GM21786 (cell line): ENCODE results near the gene RPL36A.

ENCODE experiments used
- ATAC-seq: cut with Tn5 transposase; IDR thresholded peaks from one replicate; pipeline ENCODE4 v1.9.1; 2021; ENCODE audit not compliant: unreplicated experiment

Gene RPL36A

DNA sequence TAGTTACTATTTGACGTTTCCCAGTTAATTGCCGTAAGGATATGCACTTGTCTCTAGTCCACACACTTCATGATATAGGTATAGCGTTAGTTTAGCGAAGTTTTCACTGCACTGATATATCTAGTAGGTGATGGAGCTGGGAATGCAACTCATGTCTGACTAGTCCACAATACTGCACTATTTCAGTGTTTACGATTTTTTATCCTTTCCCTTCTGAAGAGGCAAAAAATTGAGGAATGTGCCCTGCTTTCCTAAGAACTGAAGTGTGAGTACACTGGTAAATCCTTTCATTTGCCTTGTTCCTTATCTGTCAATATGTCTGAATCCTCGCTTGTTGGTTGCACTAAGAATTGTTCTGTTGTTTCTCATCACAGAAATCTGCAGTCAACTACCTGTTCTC is 1.0 kb downstream of the RPL36A start:
- no peak for ATAC-seq

DNA sequence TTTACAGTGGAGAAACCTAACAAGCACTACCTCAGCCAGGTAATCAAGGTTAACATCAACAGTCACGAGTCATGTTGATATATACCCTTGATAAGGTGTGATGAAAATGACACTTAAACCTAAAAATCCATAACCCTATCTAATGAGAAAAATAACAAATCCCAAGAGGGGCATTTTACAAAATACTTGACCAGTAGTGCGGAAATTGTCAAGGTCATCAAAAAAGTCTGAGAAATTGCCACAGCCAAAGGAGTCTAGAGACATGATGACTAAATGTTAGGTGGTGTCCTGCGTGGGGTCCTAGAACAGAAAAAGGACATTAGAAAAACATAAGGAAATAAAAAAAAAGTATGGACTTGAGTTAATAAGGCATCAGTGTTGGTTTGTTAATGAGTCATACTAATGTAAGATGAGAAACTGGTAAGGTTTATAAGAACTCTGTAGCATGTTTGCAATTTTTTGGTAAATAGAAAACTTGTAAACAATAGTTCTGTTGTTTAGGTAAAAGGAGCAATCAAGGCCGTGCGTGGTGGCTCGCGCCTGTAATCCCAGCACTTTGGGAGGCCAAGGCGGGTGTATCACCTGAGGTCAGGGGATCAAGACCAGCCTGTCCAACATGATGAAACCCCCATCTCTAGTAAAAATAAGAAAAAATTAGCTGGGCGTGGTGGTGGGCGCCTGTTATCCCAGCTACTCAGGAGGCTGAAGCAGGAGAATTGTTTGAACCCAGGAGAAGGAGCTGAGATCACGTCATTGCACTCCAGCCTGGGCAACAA is 2.9 kb downstream of the RPL36A start:
- no peak for ATAC-seq

DNA sequence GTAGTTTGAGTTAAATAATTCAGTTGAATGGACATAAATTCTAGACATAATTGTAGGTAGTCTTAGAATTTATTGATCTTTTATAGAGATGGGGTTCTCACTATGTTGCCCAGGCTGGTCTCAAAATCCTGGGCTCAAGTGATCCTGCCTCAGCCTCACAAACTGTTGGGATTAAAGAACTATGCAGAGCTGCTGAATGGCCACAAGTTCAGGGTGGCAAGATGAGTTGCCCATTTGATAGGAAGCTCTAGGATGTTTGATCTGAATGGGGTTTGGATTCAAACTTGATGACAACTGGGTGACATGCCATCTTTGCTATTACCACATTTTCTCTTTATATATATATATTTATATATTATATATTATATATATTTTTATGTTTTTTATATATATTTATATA is 3.6 kb downstream of the RPL36A start:
- no peak for ATAC-seq

DNA sequence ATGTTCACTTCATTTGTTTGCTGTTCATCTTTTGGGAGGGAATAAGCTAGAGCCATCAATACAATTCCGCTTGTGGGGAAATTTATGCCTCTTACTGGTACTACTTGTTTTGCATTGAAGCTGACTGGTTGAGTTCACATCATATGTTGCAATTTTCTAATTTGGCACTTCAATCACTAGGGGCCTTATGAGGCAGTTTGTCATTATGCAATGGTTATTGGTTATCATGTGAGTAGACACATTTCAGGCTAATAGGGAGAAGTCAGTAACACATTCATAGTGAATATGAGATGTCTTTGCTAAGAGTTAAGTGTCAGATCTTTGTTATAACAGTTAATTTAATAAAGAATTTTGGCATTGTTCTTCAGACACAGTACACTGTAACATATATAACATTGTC is 5.0 kb downstream of the RPL36A start:
- no peak for ATAC-seq

DNA sequence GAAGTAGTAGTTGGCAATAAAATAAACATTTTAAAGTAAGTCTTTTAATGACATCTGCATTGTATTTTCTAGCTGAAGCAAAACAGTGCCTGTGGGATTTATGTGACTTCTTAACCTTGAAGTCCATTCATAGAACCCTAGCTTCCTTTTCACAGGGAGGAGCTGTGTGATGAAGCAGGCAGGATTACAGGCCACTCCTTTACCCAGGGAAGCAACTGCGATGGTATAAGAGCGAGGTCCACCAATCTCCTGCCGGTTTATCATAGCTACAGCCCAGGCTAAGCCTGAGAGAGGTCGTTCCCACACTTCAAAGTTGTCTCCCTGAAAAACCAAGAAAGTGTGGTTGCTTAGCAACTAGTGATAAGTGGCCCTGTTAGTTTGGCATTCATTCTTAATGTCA is 7.0 kb downstream of the RPL36A start:
- ATAC-seq, result no peak

DNA sequence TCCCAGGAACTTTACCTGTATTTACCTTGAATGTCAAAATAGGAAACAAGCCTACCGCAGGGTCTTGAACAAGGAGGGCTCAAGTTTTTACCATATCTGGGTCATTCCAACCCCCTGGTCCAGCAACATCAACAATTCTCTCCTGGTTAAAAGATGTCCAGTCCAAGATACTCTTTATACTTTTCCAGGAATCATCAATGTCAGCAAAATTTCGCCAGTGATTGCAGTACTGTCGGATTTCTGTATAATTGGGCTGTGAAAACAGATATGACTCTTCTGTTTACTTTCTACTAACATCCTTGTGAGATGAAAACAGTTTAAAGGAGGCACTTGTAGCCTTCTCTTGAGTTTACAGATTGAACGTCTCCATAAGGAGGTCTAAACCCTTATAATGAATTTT is 7.9 kb downstream of the RPL36A start:
- ATAC-seq, result no peak

DNA sequence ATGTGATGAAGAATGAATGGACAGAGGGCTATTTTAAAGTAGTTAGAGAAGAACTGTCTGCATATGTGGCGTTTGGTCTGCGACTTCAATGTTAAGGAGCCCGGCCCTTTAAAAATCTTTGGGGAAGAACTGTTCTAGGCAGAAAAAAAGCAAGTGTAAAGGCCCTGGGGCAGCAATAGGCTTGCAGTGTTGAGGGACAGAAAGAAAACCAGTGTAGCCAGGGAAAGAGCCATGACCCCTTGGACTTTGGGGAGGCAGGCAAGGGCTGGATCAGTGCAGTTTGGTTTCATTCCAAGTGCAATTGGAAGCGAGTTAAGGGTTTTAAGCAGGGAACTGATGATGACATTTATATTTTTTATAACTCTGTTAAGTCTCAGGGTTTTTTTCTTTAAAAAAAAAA is 9.0 kb downstream of the RPL36A start:
- ATAC-seq, result no peak

DNA sequence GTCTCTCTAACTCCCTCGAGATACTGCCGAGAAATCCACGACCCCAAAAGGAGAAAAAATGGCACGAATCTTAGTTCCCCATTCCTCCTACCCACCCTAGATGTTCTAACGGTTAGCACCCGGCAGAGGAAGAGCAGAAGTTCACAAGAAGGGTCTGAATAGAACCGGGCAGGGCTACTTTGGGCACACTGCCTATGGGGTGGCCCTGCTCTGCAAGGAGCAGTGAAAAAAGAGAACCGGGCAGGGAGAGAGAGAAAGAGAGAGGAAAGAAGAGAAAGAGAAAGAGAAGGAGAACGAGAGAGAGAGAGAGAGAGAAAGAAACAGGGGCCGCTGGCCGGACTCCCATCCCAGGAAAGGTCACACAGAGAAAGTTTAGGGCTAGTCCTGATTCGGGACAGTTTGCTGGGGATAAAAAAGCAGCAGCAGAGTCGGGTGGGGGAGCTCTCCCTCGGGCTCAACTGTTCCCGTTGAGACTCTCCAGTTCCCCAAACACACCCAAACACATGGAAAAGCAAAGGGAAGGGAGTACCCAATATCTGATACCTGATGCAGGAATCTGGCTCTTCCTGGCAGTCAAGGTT is 16.4 kb downstream of the RPL36A start:
- no peak for ATAC-seq

DNA sequence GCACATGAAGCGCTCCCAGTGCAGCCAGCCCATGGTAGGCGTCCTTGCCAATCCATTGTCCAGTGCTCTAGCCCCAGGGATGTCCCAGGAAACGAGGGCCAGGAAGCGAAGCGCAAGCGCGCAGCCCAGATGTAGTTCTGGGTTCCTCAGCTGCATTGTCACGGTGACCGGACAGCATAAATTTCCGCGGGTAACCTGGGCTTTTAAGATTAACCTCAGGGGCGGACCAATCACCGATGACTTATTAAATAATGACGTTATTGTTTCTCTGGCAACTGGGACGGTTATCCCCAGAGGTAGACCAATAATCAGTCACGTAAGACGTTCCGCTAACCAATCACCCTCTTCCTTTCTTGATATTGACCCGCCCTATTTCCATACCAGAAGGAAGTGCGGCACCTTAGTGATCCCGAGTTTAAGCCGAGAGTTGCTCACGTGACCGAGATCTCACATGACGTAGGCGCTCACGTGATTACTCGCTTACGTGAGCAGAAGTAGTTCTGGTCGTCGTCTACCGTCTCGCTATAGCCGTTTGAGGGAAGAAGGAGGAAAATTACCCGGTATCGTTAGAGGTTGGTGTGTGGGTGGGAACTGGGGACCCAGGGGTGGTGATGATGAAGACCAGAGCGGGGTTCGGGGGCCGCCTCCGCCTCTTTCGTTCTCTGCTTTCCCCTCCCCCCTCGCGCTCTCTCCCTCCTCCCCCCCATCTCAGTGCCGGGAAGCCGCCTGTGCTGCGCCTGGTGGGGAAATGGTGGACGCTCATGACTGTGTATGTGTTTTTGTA is 17.1 kb downstream of the RPL36A start, which contains the start of the genes GLA and HNRNPH2:
GLA (minus strand) TSS at position 178 of the 784 bp plus-strand sequence; CDS start at position 156, 22 bp downstream.
HNRNPH2 (plus strand) TSS at position 475 of the 784 bp plus-strand sequence. CDS start 3,767 bp downstream, outside the sequence.
- ATAC-seq, result peak; percentile 94

DNA sequence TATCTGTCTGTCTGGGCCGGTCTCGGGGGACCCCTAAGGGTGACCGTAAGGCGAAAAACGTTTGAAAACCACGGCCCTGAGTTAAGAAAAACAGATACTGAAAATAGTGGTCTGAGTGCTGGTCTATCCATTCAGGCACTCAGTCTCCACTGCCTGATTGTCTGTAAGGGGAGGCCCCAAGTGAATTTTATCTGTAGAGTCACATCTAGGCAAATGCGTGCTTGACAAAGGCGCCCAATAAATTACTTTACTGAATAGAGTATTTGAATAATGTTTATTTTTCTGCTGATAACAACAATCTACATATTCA is 17.7 kb downstream of the RPL36A start:
- ATAC-seq, result peak; percentile 21

DNA sequence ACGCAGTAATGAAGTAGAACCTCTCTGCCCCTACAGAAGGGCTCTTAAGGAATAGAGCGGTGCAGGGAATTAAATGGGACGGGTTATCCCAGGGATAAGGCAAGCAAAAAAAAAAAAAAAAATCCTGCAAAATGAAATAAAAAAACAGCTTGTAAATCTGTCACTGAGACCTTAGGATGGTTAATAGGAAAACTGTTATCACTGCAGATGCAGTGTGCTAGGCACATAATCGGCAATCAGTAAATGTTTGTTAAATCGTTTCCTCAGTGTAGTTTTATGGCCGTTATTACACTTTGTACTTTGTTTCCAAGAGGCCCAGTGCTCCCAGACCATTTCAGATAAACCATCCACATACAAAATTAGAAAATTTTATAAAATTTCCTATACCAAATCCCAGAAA is 18.2 kb downstream of the RPL36A start:
- no peak for ATAC-seq

DNA sequence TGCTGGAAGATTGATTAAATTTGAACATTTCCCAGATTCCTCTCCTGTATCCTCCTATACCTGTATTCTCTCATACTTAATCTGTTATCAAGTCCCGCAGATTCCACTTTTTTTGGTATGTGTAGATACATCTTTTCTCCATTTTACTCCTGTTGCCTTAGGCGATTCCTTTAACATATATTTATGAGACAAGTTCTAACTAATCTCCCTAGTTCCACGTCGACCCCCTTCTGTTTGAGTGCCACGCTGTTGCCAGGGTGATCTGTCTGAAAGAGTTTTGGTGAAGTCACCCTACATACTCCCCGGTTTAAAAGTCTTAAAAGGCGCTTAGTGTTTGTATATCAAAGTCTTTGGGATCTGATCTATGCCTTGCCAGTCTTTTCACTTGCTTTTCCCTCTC is 19.6 kb downstream of the RPL36A start:
- ATAC-seq, result no peak

DNA sequence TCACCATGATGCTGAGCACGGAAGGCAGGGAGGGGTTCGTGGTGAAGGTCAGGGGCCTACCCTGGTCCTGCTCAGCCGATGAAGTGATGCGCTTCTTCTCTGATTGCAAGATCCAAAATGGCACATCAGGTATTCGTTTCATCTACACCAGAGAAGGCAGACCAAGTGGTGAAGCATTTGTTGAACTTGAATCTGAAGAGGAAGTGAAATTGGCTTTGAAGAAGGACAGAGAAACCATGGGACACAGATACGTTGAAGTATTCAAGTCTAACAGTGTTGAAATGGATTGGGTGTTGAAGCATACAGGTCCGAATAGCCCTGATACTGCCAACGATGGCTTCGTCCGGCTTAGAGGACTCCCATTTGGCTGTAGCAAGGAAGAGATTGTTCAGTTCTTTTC is 21.2 kb downstream of the RPL36A start:
- ATAC-seq, result no peak

DNA sequence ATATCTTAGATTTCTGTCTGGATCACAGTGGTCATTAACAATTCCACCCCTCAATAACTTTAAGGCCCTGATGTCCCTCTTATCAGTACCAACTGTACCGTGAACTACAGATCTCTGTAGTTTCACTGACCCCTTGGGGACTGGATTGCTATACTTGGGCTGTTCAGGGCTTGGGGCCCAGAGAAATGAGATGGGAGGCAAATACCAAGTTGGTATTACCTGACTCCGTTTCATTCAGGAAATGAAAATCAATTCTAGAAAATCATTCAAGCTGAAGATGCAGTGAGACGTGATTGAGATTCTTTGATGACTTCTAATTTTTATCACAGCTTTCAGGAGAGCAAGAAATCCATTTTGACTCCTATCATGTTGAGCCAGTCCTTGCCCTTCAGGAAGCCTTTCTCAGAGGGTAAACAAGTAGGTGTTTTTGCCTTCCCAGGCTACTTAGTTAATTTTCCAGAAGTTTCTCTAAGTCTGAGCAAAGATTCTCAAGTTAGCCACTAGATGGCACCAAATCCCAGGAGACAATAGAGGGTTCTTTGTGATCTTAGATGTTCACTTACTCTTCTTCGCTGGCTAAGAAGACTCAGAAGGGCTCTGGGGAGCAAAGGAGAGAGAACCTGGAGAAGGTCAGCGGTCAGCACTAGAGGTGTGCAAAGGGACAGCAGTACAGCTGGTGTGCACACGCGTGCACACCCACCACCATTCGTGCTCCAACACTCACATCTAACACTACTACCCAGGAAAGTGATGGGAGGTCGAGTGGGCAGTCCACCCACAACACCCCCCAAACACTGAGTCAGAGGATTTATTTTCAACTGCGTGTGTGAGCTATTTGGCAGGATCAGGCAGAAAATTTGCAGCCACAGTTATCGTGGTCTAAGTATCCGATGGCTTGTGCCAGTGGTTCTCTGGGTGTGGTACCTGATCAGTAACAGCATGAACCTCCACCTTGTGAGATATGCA is 24.7 kb downstream of the RPL36A start:
- peak; percentile 57 for ATAC-seq

DNA sequence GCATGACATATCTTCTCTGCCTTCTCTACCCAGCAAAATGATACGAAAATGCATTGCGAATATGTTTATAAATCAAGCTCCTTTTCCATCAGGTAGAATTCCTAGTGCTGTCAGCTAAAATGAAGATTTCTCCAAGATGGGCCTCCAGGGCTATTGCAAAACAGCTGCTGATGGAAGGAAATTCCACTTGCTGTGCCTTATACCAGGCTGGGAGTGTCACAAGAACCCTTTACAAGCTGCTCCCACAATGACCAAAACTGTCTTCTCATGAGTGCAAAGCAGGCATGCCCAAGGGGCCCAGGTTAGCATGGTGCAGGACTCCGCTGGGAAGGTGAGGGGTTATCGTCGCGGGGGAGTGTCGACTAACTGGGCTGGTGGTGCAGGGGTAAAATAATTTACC is 25.9 kb downstream of the RPL36A start:
- ATAC-seq, result no peak

DNA sequence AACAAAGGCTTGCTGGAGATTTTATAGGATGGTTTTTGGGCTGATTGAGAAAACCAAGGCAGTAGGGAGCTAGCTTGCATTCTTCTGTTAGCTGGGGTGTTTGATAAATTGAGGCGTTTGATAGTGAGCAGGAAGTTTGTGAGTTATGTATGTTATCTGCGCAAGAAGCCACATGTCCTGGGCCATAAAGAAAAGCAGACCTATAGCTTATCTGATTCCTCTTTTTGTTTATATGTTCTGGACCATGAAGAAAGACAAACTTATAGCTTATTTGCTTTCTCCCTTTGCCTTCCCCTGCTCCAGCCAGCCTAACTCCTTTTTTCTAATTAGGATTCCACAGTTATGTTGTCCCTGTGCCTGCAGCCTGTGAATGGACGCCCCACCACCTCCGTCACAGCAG is 26.4 kb downstream of the RPL36A start:
- no peak for ATAC-seq

DNA sequence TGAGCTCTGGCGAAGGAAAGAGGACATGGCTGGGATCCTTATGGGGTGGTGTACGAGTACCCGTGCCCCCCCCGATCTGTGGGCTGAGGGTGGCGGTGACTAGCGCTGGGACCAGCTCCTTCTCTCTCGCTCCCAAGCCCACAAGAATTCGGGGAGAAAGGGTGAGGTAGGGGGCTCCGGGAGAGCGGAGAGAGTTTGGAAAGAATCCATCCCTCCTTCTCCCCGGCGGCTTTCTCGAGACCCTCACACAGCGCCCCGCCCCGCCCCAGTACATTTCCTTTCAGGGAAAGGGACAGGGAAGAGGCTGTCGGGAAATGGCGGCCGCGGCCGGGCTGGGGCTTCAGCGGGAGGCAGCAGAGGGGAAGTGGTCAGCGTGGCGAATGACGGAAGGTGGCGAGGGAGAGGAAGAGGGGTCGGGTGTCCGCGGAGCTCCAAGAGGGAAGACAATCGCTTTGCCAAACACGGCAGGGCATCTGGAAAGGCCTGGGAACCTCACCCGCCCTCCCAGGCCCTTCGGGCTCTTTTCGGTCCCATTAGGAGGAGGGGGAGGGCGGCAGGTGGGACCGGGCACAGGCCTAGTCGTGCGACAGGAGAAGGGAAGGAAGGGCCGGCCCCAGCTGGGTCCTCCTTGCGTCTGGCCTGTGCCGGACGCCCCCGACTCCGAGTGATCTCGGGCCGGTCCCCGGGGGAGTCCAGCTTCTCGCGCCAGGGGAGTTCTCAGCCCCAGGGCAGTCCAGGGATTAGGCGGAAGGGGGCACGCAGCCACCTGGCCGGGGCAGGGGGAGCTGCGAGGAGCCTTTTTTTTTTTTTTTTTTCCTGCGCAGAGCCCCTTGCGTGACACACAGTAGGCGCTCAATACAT is 27.4 kb downstream of the RPL36A start:
- peak; percentile 36 for ATAC-seq

DNA sequence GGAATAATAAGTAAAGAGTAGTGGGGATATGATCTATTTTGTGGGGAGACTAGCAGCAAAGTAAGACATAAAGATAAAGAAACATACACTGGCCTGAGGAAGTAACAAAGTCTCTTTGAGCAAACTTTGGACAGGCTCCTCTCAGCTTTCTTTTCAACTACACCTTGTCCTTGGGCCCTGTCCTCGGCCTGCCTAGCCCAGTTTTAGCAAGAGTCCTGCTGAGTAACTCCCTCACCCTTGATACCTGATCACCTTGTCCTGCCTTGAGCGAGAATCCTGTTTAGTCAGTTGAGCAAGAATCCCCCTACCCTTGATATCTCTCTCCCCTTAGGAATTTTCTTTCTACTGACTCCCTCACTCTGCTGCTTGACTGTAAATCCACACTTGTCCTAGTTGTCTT is 28.7 kb downstream of the RPL36A start:
- ATAC-seq, result no peak

DNA sequence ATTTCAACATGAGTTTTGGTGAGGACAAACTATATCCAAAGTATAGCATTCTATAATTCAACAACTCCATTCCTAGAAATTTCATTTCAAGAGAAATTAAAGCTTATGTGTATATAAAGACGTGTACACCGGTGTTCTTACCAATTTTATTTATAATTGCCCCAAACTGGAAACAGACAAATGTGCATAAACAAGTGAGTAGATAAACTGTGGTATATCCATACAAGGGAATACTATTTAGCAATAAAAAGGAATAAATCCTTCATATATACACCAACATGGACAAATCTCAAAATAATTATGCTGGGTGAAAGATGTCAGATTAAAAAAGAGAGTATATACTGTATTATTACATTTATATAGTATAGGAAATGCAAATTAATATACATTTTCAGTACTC is 37.1 kb downstream of the RPL36A start:
- ATAC-seq, result no peak

DNA sequence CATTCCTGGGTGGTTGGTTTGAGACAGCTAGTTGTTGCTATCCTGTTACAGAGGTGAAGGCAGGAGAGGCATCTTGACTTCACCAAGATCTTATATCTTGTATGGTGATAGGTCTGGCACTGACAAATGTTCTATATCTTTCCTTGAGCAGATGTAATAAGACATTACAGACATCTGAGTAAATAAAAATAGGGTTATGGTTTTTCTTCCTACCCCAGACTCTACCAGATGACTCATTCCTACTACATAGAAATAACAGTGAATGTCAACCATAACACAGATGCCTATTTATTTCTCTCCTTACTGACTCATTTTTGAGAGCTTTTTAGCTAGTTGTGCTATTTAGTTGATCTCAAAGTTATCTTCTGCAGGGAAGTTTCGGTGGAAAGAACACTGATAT is 39.1 kb downstream of the RPL36A start:
- ATAC-seq, result peak; percentile 40
